ENCODE measurements around the gene RPL18A.

GRCh38 chr19:17830567-17831418 lies 28.9 kb upstream of the RPL18A start:
- TF ChIP-seq, protein P1, sequence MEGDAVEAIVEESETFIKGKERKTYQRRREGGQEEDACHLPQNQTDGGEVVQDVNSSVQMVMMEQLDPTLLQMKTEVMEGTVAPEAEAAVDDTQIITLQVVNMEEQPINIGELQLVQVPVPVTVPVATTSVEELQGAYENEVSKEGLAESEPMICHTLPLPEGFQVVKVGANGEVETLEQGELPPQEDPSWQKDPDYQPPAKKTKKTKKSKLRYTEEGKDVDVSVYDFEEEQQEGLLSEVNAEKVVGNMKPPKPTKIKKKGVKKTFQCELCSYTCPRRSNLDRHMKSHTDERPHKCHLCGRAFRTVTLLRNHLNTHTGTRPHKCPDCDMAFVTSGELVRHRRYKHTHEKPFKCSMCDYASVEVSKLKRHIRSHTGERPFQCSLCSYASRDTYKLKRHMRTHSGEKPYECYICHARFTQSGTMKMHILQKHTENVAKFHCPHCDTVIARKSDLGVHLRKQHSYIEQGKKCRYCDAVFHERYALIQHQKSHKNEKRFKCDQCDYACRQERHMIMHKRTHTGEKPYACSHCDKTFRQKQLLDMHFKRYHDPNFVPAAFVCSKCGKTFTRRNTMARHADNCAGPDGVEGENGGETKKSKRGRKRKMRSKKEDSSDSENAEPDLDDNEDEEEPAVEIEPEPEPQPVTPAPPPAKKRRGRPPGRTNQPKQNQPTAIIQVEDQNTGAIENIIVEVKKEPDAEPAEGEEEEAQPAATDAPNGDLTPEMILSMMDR (conservative IDR thresholded peaks at IDR 0.05; ENCODE audit: low read depth, low read length) = no peak
- TF ChIP-seq EZH2 (IDR thresholded peaks at IDR 0.05; ENCODE audit: borderline replicate concordance, low read depth, low read length, poor library complexity, severe bottlenecking) = no peak
